Left forelimb (tissue), 1 donor: ENCODE results near the gene GNAZ.
"Not testable (repeated sequence)": the region's sequence is repeated elsewhere in the genome, so short reads cannot be mapped to it uniquely, and the experiment has no call there.

Experiments
- DNase-seq: peaks from one replicate; pipeline ENCODE4 v3.0.0-alpha.2; 2018; ENCODE audit warnings: low spot score

GNAZ gene

GRCh38 chr22:23044570-23044969, 25.7 kb upstream of the GNAZ start:
- no peak for DNase-seq

- no peak for DNase-seq
Measured at GRCh38 chr22:23045461-23045860, 24.9 kb upstream of the GNAZ start.

GRCh38 chr22:23047265-23047664, 23.1 kb upstream of the GNAZ start:
- DNase-seq: no peak

- no peak for DNase-seq
Measured at GRCh38 chr22:23047742-23048141, 22.6 kb upstream of the GNAZ start.

- DNase-seq: not testable (repeated sequence)
Measured at GRCh38 chr22:23050546-23050945, 19.8 kb upstream of the GNAZ start.

- DNase-seq: no peak
Measured at GRCh38 chr22:23053051-23053707, 17.1 kb upstream of the GNAZ start.

- no peak for DNase-seq
Measured at GRCh38 chr22:23053912-23054530, 16.3 kb upstream of the GNAZ start.

- no peak for DNase-seq
Measured at GRCh38 chr22:23054531-23055257, 15.6 kb upstream of the GNAZ start.

- no peak for DNase-seq
Measured at GRCh38 chr22:23055449-23056179, 14.7 kb upstream of the GNAZ start.

- DNase-seq: no peak
Measured at GRCh38 chr22:23057331-23057730, 13.0 kb upstream of the GNAZ start.

- no peak for DNase-seq
Measured at GRCh38 chr22:23058063-23058462, 12.3 kb upstream of the GNAZ start.

- peak; percentile 55 for DNase-seq
Measured at GRCh38 chr22:23058481-23059283, 11.6 kb upstream of the GNAZ start.

- DNase-seq: peak; percentile 48
Measured at GRCh38 chr22:23059284-23059948, 10.9 kb upstream of the GNAZ start.

GRCh38 chr22:23060612-23061400, 9.5 kb upstream of the GNAZ start:
- no peak for DNase-seq

GRCh38 chr22:23061471-23062280, 8.6 kb upstream of the GNAZ start:
- DNase-seq: no peak

GRCh38 chr22:23062616-23063538, 7.4 kb upstream of the GNAZ start:
- peak; percentile 60 for DNase-seq

GRCh38 chr22:23063539-23064380, 6.6 kb upstream of the GNAZ start:
- DNase-seq: peak; percentile 47
